H1 (cell line): ENCODE results near the gene MXD4. TPM values are rescaled to one million over a fixed set of nuclear protein-coding genes. Genes with fewer than 3 reads are reported as not detected.
A peak's percentile ranks its signal among the peaks of the same experiment; 100 is the strongest.

Experiments
- CTCF ChIA-PET: fragments of 300-600 bp; sonication (Branson Sonifier 250); formaldehyde crosslinking; loops from one replicate; lab custom pipeline; 2021; ENCODE audit not compliant: partially characterized antibody; lab: Charles Lee
- POLR2A ChIA-PET: fragments of 300-600 bp; sonication (Branson Sonifier 250); formaldehyde crosslinking; loops from one replicate; lab custom pipeline; 2021; ENCODE audit warnings: inconsistent platforms; ENCODE audit not compliant: partially characterized antibody; lab: Charles Lee
- DNase-seq, 2 experiments: peaks; one replicate each; pipeline versions ENCODE4 v3.0.0 to v3.0.0-alpha.2; 2010 to 2022; ENCODE audit warnings: low spot score in 2 of 2, low read depth in 1 of 2, mixed read lengths in 1 of 2
- FAIRE-seq: peaks from 2 replicates; lab custom pipeline; 2011; peaks lifted over from hg19 to GRCh38; lab: Jason Lieb, UNC
- H2AFZ ChIP-seq: 2 replicates; pipeline ENCODE4 v1.8.1; 2012; ENCODE audit warnings: low read length, inconsistent platforms
- H2AK5ac ChIP-seq: 2 replicates; pipeline ENCODE4 v1.6.1; 2013; ENCODE audit warnings: low read depth, low read length
- H2BK120ac ChIP-seq: replicated peaks from 2 replicates; pipeline ENCODE3; 2013; ENCODE audit warnings: low read depth, low read length, inconsistent platforms
- H2BK12ac ChIP-seq: 2 replicates; pipeline ENCODE4 v1.6.1; 2013; ENCODE audit warnings: low read depth, low read length
- H2BK15ac ChIP-seq: 2 replicates; pipeline ENCODE4 v1.6.1; 2013; ENCODE audit warnings: low read length
- H2BK20ac ChIP-seq: 2 replicates; pipeline ENCODE4 v1.6.1; 2013; ENCODE audit warnings: low read length
- H2BK5ac ChIP-seq: 2 replicates; pipeline ENCODE4 v1.6.1; 2013; ENCODE audit warnings: low read depth, low read length
- H3K14ac ChIP-seq: 2 replicates; pipeline ENCODE4 v1.6.1; 2013; ENCODE audit warnings: inconsistent platforms; ENCODE audit not compliant: insufficient read length
- H3K18ac ChIP-seq: 2 replicates; pipeline ENCODE4 v1.6.1; 2013; ENCODE audit warnings: low read length; ENCODE audit errors: extremely low read depth
- H3K23ac ChIP-seq: 2 replicates; pipeline ENCODE4 v1.6.1; 2013; ENCODE audit warnings: inconsistent platforms; ENCODE audit not compliant: insufficient read length
- H3K23me2 ChIP-seq: 2 replicates; pipeline ENCODE4 v1.6.1; 2013; ENCODE audit warnings: low read depth, low read length
- H3K27ac ChIP-seq: 2 replicates; pipeline ENCODE4 v1.6.1; 2011; ENCODE audit warnings: low read depth, low read length, inconsistent platforms
- H3K27me3 ChIP-seq, 4 experiments: replicated peaks in 1 of 4; 1 replicate in 1 of 4; 2 replicates in 3 of 4; pipeline versions ENCODE4 v1.6.1 to v1.8.1; 2011 to 2013; ENCODE audit warnings: low read length in 3 of 4, mild to moderate bottlenecking in 3 of 4, inconsistent platforms in 2 of 4, mixed read lengths in 2 of 4, moderate library complexity in 1 of 4; ENCODE audit not compliant: control insufficient read depth in 3 of 4, insufficient read depth in 3 of 4; ENCODE audit errors: extremely low read depth in 1 of 4
- H3K36me3 ChIP-seq, 4 experiments: 2 replicates each; pipeline versions ENCODE4 v1.6.1 to v1.8.1; 2011 to 2013; ENCODE audit warnings: mild to moderate bottlenecking in 4 of 4, low read length in 3 of 4, moderate library complexity in 2 of 4, control low read depth in 1 of 4, inconsistent platforms in 1 of 4; ENCODE audit not compliant: insufficient read depth in 4 of 4, control insufficient read depth in 2 of 4
- H3K4ac ChIP-seq: replicated peaks from 2 replicates; pipeline ENCODE3; 2013; ENCODE audit warnings: low read length, low read depth, mixed read lengths, inconsistent platforms; ENCODE audit not compliant: insufficient read length
- H3K4me1 ChIP-seq, 4 experiments: replicated peaks in 1 of 4; 1 replicate in 1 of 4; 2 replicates in 3 of 4; pipeline versions ENCODE4 v1.6.1 to v1.8.1; 2011 to 2013; ENCODE audit warnings: low read length in 3 of 4, inconsistent platforms in 2 of 4, mixed read lengths in 1 of 4; ENCODE audit not compliant: insufficient read depth in 4 of 4, control insufficient read depth in 3 of 4
- H3K4me2 ChIP-seq, 2 experiments: 2 replicates each; pipeline versions ENCODE4 v1.6.1 to v1.8.1; 2011 to 2013; ENCODE audit warnings: low read depth in 2 of 2, low read length in 2 of 2, control low read depth in 1 of 2, inconsistent platforms in 1 of 2, mild to moderate bottlenecking in 1 of 2; ENCODE audit not compliant: insufficient read depth in 1 of 2
- H3K4me3 ChIP-seq, 4 experiments: fragments of 200-600, 300-600 bp in 1 of 4; sonication (generic), shearing (Covaris generic), sonication (Bioruptor Twin) in 1 of 4; 2 replicates each; pipeline versions ENCODE4 v1.5.1 to v1.8.1; 2011 to 2016; ENCODE audit warnings: low read length in 4 of 4, low read depth in 3 of 4, control low read depth in 2 of 4, inconsistent platforms in 2 of 4, mild to moderate bottlenecking in 2 of 4, mixed read lengths in 1 of 4, moderate library complexity in 1 of 4; ENCODE audit not compliant: insufficient read depth in 2 of 4; ENCODE audit errors: extremely low read depth in 1 of 4
- H3K56ac ChIP-seq: replicated peaks from 2 replicates; pipeline ENCODE3; 2013; ENCODE audit warnings: low read depth, mild to moderate bottlenecking, mixed read lengths, low read length, inconsistent platforms; ENCODE audit not compliant: insufficient read length
- H3K79me1 ChIP-seq: 2 replicates; pipeline ENCODE4 v1.6.1; 2013; ENCODE audit warnings: low read depth, low read length, control low read depth
- H3K79me2 ChIP-seq, 2 experiments: 2 replicates each; pipeline versions ENCODE4 v1.6.1 to v1.8.1; 2012 to 2013; ENCODE audit warnings: low read length in 2 of 2, mild to moderate bottlenecking in 2 of 2, inconsistent platforms in 1 of 2; ENCODE audit not compliant: insufficient read depth in 2 of 2, control insufficient read depth in 1 of 2
- H3K9ac ChIP-seq, 4 experiments: replicated peaks in 1 of 4; 1 replicate in 1 of 4; 2 replicates in 3 of 4; pipeline versions ENCODE4 v1.6.1 to v1.8.1; 2011 to 2013; ENCODE audit warnings: low read depth in 3 of 4, low read length in 3 of 4, control low read depth in 2 of 4, mild to moderate bottlenecking in 2 of 4, moderate library complexity in 2 of 4, inconsistent platforms in 1 of 4; ENCODE audit errors: extremely low read depth in 1 of 4
- H3K9me3 ChIP-seq, 2 experiments: 2 replicates each; pipeline versions ENCODE4 v1.6.1 to v1.8.1; 2012 to 2013; ENCODE audit warnings: mild to moderate bottlenecking in 2 of 2, moderate library complexity in 2 of 2, control low read depth in 1 of 2, inconsistent platforms in 1 of 2, low read depth in 1 of 2, low read length in 1 of 2, mixed read lengths in 1 of 2; ENCODE audit not compliant: insufficient read depth in 2 of 2
- H4K20me1 ChIP-seq, 2 experiments: replicated peaks in 1 of 2; 2 replicates each; pipeline versions ENCODE3 to v1.8.1; 2011 to 2013; ENCODE audit warnings: inconsistent platforms in 2 of 2, low read length in 2 of 2, mild to moderate bottlenecking in 1 of 2; ENCODE audit not compliant: insufficient read depth in 2 of 2, control insufficient read depth in 1 of 2
- H4K5ac ChIP-seq: 2 replicates; pipeline ENCODE4 v1.6.1; 2013; ENCODE audit warnings: low read length, low read depth, mixed read lengths, inconsistent platforms; ENCODE audit not compliant: insufficient read length
- H4K8ac ChIP-seq: 2 replicates; pipeline ENCODE4 v1.8.0; 2013; ENCODE audit warnings: mild to moderate bottlenecking, moderate library complexity, low read length, inconsistent platforms; ENCODE audit not compliant: insufficient read depth; ENCODE audit errors: extremely low read depth
- H4K91ac ChIP-seq: replicated peaks from 2 replicates; pipeline ENCODE3; 2013; ENCODE audit warnings: low read length, mixed read lengths, inconsistent platforms; ENCODE audit not compliant: insufficient read length
- BRCA1 ChIP-seq: IDR thresholded peaks from 2 replicates; pipeline ENCODE4 v1.6.1; 2012; ENCODE audit warnings: low read depth, low read length, improper control_type of control experiment
- RAD21 ChIP-seq, 2 experiments: IDR thresholded peaks in 1 of 2; conservative IDR thresholded peaks in 1 of 2; 2 replicates each; pipeline ENCODE4 v1.6.1; 2011; ENCODE audit warnings: low read depth in 2 of 2, low read length in 2 of 2, improper control_type of control experiment in 1 of 2, inconsistent platforms in 1 of 2, mild to moderate bottlenecking in 1 of 2, moderate library complexity in 1 of 2
- RBBP5 ChIP-seq: IDR thresholded peaks from 2 replicates; pipeline ENCODE4 v1.7.1; 2012; ENCODE audit warnings: low read depth, mild to moderate bottlenecking, inconsistent platforms, low read length, moderate library complexity, borderline replicate concordance
- ZNF274 ChIP-seq: IDR thresholded peaks from 2 replicates; pipeline ENCODE4 v1.7.0; 2012; ENCODE audit warnings: low read length, borderline replicate concordance; ENCODE audit errors: extremely low read depth
- WGBS, 2 experiments: shearing (Covaris generic) in 1 of 2; methylation state at CpG; one replicate each; pipeline versions ENCODE4 v1.1.6 to v1.1.7; 2013 to 2015; ENCODE audit warnings: low lambda C conversion rate in 2 of 2, mixed read lengths in 2 of 2, inconsistent platforms in 1 of 2, low coverage in 1 of 2, missing lambda C conversion rate in 1 of 2; ENCODE audit not compliant: insufficient replicate concordance in 2 of 2, insufficient coverage in 1 of 2, insufficient read length in 1 of 2; ENCODE audit errors: extremely low coverage in 1 of 2, missing lambda C conversion rate in 1 of 2; 5-methylcytosine and 5-hydroxymethylcytosine counted together
- polyA plus RNA-seq, 7 experiments: library from polyadenylated mRNA; depleted of rRNA in 3 of 7; stranded (reverse) in 5 of 7; unstranded in 2 of 7; fragments of >200 nt in 5 of 7; fragments of 200-250 nt in 2 of 7; gene quantifications; 1 replicate in 5 of 7; 2 replicates in 1 of 7; 4 replicates in 1 of 7; pipeline versions ENCODE4 v1.2.1 to v1.2.3, GENCODE V29; 2011 to 2013; ENCODE audit warnings: missing spikeins in 2 of 7, mixed read lengths in 2 of 7
- total RNA-seq: library from RNA; stranded (reverse); fragmentation: NEBNext Ultra II Directional; extraction: Animal tissue kit (Norgen Biotek cat#: 25700); gene quantifications from 2 replicates; pipeline ENCODE4 v1.2.1, GENCODE V29; 2021

MXD4 gene
- total and polyA plus RNA-seq, 2 of the 8 experiments (the other 6 are each of a cell fraction or from before 2014, with no cell fraction given) = 18.0 to 20.8 TPM

GRCh38 chr4:2273221-2273620 lies 11.3 kb upstream of the MXD4 start:
- Histone ChIP-seq H3K36me3 (no peaks in the 10 kb centered on the region), H4K5ac (no peak overlapping the region), H4K8ac (0 out of 2 replicates have a peak overlapping the region, but pooled peaks have one; percentile 2), H3K27me3 (no peaks in the 10 kb centered on the region), H3K18ac (no peak overlapping the region), H3K23me2 (no peaks in the 10 kb centered on the region), H3K4me1 (peaks cover 0 to 10% (median 7%) of the 10 kb centered on the region in 4 experiments; a peak in 5 of 7 replicates), H4K91ac (no peak overlapping the region), H3K9ac (no peak overlapping the region), H3K9me3 (no peaks in the 10 kb centered on the region), H2AFZ (no peak overlapping the region), H3K79me2 (no peaks in the 10 kb centered on the region), H3K4ac (no peak overlapping the region), H2BK5ac (no peak overlapping the region; the same call in 1 of the 2 replicates), H2BK20ac (no peak overlapping the region), H3K4me3 (no peak overlapping the region), H2BK12ac (no peak overlapping the region), H3K79me1 (no peaks in the 10 kb centered on the region), H3K14ac (no peak overlapping the region)
- CTCF ChIA-PET = interaction anchor here (1.1 kb wide), 1 partner anchor 81 kb away, joined by 3 read pairs; no protein-coding TSS in a partner anchor
- 85% methylated on average over 15 of the region's 15 CpGs; no CpG with 5 or more reads in 1 of the 2 experiments for WGBS, 2 experiments
- no peak for FAIRE-seq
- POLR2A ChIA-PET = no interaction called here
- TF ChIP-seq BRCA1 = no peak
- no peak for TF ChIP-seq ZNF274
- no peak for TF ChIP-seq RBBP5
- TF ChIP-seq RAD21 (IDR thresholded peaks at IDR 0.05 in 1 of 2, conservative IDR thresholded peaks at IDR 0.05 in 1 of 2; ENCODE audit: low read depth in 2 of 2, low read length in 2 of 2) = no peak
- TF ChIP-seq, all 59 proteins: peak for 0
- Histone ChIP-seq H3K4me2 (no peak overlapping the region), H2BK120ac (no peak overlapping the region), H4K20me1 (peaks cover 0 to 1% of the 10 kb centered on the region in 2 experiments), H2BK15ac (no peak overlapping the region), H3K56ac (no peak overlapping the region), H3K23ac (no peak overlapping the region), H3K27ac (no peak overlapping the region), H2AK5ac (no peak overlapping the region)
- no peak for DNase-seq
